ENCODE measurements around the gene ERC2.

ERC2 gene

DNA sequence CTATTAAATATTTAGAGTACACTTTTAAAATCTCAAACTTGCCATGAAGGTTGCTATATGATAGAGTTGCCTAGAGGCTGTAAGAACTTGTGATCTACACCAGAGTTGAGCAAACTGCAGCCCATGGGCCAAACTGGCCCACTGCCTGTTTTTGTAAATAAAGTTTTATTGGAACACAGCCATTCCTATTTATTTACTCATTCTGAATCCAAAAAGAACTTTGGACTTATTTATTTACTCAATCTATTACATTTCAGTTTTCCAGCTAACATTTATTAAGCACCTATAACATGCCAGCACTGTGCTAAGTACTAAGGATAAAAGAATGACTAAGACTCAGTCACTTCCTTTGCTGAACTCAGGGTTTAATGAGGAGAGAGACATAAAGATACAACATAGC, 403.6 kb downstream of the ERC2 start:
- H3K9ac ChIP-seq, result no peak overlapping the region
- no peaks in the 10 kb centered on the region for H3K4me1 ChIP-seq
- H3K9me3 ChIP-seq (ENCODE audit: control insufficient read depth, low read length), result no peaks in the 10 kb centered on the region
- H3K4me2 ChIP-seq (ENCODE audit: low read length), result no peak overlapping the region
- no peak overlapping the region for H2AFZ ChIP-seq
- no peak overlapping the region for H3K4me3 ChIP-seq (ENCODE audit: low read depth, low read length)
- H3K27ac ChIP-seq, result no peak overlapping the region
- H3K36me3 ChIP-seq (ENCODE audit: control insufficient read depth, insufficient read depth, low read length), result no peaks in the 10 kb centered on the region
- H3K79me2 ChIP-seq, result no peaks in the 10 kb centered on the region
- H3K27me3 ChIP-seq (ENCODE audit: control insufficient read depth, insufficient read depth, low read length), result no peaks in the 10 kb centered on the region
- TF ChIP-seq, protein P1, sequence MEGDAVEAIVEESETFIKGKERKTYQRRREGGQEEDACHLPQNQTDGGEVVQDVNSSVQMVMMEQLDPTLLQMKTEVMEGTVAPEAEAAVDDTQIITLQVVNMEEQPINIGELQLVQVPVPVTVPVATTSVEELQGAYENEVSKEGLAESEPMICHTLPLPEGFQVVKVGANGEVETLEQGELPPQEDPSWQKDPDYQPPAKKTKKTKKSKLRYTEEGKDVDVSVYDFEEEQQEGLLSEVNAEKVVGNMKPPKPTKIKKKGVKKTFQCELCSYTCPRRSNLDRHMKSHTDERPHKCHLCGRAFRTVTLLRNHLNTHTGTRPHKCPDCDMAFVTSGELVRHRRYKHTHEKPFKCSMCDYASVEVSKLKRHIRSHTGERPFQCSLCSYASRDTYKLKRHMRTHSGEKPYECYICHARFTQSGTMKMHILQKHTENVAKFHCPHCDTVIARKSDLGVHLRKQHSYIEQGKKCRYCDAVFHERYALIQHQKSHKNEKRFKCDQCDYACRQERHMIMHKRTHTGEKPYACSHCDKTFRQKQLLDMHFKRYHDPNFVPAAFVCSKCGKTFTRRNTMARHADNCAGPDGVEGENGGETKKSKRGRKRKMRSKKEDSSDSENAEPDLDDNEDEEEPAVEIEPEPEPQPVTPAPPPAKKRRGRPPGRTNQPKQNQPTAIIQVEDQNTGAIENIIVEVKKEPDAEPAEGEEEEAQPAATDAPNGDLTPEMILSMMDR (IDR thresholded peaks at IDR 0.05), result no peak

DNA sequence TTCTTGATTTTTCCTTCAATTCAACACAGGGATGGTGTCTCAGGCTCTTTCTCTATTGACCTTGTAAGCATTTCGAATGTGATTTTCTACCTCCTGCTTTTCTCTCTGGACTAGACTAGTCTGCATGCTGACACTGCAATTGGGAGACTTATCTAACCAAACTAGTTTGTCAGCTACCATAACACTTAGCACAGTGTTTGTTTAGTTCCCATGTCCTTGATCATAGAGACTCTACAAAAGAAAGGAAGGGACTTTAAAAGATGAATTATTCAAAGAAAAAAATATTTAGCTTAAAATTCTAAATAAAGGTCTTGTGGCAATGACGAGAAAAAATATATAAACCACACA, 407.0 kb downstream of the ERC2 start:
- TF ChIP-seq, protein P1 (IDR thresholded peaks at IDR 0.05), result no peak
- H3K9me3 ChIP-seq (ENCODE audit: control insufficient read depth, low read length), result no peaks in the 10 kb centered on the region
- no peak overlapping the region for H3K9ac ChIP-seq
- no peak overlapping the region for H3K4me3 ChIP-seq (ENCODE audit: low read depth, low read length)
- no peak overlapping the region for H3K4me2 ChIP-seq (ENCODE audit: low read length)
- no peaks in the 10 kb centered on the region for H3K79me2 ChIP-seq
- no peak overlapping the region for H3K27ac ChIP-seq
- H3K27me3 ChIP-seq (ENCODE audit: control insufficient read depth, insufficient read depth, low read length), result no peaks in the 10 kb centered on the region
- no peak overlapping the region for H2AFZ ChIP-seq
- no peaks in the 10 kb centered on the region for H3K36me3 ChIP-seq (ENCODE audit: control insufficient read depth, insufficient read depth, low read length)
- H3K4me1 ChIP-seq, result no peaks in the 10 kb centered on the region

DNA sequence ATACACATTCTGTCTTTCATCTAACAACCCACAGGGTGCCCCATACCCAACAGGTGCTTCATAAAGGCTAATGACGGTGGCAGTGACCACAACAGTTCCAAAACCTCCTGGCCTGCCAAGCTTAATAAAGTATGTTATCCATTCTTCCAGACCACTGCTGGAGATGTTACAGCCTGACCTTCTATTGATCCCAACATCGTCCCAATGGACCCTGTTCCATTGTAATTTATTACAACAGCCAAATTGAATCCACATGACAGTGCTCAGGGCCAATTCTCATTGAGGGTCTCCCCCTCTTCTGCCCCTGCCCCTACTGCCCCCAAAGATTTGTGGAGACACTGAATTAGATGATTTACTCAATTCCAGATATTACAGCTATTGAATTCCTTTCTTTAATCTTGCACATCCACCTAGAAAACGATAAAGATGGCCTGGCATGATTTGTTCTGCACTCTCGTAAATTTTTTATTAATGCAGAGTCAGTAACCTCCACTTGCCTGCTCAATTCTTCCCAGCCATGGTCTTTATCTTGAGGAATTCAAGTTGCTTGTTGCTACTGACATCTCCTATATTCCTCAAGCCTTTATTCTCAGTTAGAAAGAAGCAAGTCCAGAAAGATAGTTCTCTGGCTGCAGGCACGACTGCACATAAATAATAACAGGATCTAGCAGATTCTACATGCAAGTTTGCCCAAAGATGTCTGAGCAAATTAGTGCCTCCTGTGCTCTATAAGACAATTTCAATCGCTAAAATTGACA, 407.6 kb downstream of the ERC2 start:
- no peak overlapping the region for H3K9ac ChIP-seq
- no peak overlapping the region for H2AFZ ChIP-seq
- H3K27me3 ChIP-seq (ENCODE audit: control insufficient read depth, insufficient read depth, low read length), result no peaks in the 10 kb centered on the region
- no peaks in the 10 kb centered on the region for H3K36me3 ChIP-seq (ENCODE audit: control insufficient read depth, insufficient read depth, low read length)
- H3K27ac ChIP-seq, result no peak overlapping the region
- no peaks in the 10 kb centered on the region for H3K9me3 ChIP-seq (ENCODE audit: control insufficient read depth, low read length)
- no peak overlapping the region for H3K4me3 ChIP-seq (ENCODE audit: low read depth, low read length)
- H3K79me2 ChIP-seq, result no peaks in the 10 kb centered on the region
- TF ChIP-seq, protein P1 (IDR thresholded peaks at IDR 0.05), result no peak
- H3K4me2 ChIP-seq (ENCODE audit: low read length), result no peak overlapping the region
- no peaks in the 10 kb centered on the region for H3K4me1 ChIP-seq

DNA sequence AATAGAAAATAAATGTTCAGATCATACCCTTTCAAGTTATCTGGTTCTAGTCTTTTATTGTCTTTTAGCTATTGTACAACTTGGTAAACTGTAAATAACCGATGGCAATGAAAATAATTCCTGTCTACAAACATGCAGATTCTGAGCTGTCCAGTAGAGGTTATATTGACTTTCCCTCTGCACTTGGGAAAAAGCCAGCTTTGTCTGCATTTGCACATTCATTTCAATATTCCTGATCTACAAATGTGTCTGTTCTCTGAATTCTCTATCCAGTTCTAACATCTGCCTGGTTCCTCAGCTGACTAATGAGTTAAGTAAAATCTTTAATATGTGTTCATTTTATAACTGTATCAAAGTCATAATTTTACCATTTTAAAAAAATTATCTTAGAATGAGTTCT, 408.5 kb downstream of the ERC2 start:
- H3K79me2 ChIP-seq, result no peaks in the 10 kb centered on the region

More for the DNA sequence above, 408.5 kb downstream of the ERC2 start:
- no peak overlapping the region for H3K4me2 ChIP-seq (ENCODE audit: low read length)
- no peaks in the 10 kb centered on the region for H3K4me1 ChIP-seq
- no peak overlapping the region for H3K27ac ChIP-seq
- H3K27me3 ChIP-seq (ENCODE audit: control insufficient read depth, insufficient read depth, low read length), result no peaks in the 10 kb centered on the region
- H3K9ac ChIP-seq, result no peak overlapping the region
- no peak overlapping the region for H3K4me3 ChIP-seq (ENCODE audit: low read depth, low read length)
- TF ChIP-seq, protein P1 (IDR thresholded peaks at IDR 0.05), result no peak
- no peaks in the 10 kb centered on the region for H3K36me3 ChIP-seq (ENCODE audit: control insufficient read depth, insufficient read depth, low read length)
- no peak overlapping the region for H2AFZ ChIP-seq
- H3K9me3 ChIP-seq (ENCODE audit: control insufficient read depth, low read length), result no peaks in the 10 kb centered on the region
